SW480 (cell line): ENCODE measurements around the gene BTAF1.
"Not testable (repeated sequence)": the region's sequence is repeated elsewhere in the genome, so short reads cannot be mapped to it uniquely, and the experiment has no call there.

Experiments
- DNase-seq: peaks from one replicate; pipeline ENCODE4 v3.0.0-alpha.2; 2016; ENCODE audit warnings: low spot score

The BTAF1 gene

GRCh38 chr10:91978585-91978984, 55.0 kb downstream of the BTAF1 start:
- no peak for DNase-seq

- DNase-seq, result no peak
Measured at GRCh38 chr10:91980319-91980718, 56.7 kb downstream of the BTAF1 start.

GRCh38 chr10:91983416-91983815, 59.8 kb downstream of the BTAF1 start:
- DNase-seq, result no peak

- no peak for DNase-seq
Measured at GRCh38 chr10:91987397-91988037, 63.9 kb downstream of the BTAF1 start.

GRCh38 chr10:91992031-91992430, 68.5 kb downstream of the BTAF1 start:
- DNase-seq, result no peak

GRCh38 chr10:91996266-91996665, 72.7 kb downstream of the BTAF1 start:
- no peak for DNase-seq

- no peak for DNase-seq
Measured at GRCh38 chr10:92001581-92001980, 78.0 kb downstream of the BTAF1 start.

- DNase-seq, result no peak
Measured at GRCh38 chr10:92001995-92002394, 78.4 kb downstream of the BTAF1 start.

- DNase-seq, result no peak
Measured at GRCh38 chr10:92003258-92003657, 79.7 kb downstream of the BTAF1 start.

GRCh38 chr10:92005978-92006377, 82.4 kb downstream of the BTAF1 start:
- no peak for DNase-seq

- no peak for DNase-seq
Measured at GRCh38 chr10:92009445-92009844, 85.9 kb downstream of the BTAF1 start.

- DNase-seq, result no peak
Measured at GRCh38 chr10:92010047-92010735, 86.6 kb downstream of the BTAF1 start.

GRCh38 chr10:92011560-92012214, 88.1 kb downstream of the BTAF1 start:
- DNase-seq, result peak; percentile 52

- DNase-seq, result no peak
Measured at GRCh38 chr10:92014620-92015019, 91.0 kb downstream of the BTAF1 start.

GRCh38 chr10:92024700-92025099, 101.1 kb downstream of the BTAF1 start:
- no peak for DNase-seq

GRCh38 chr10:92025340-92025739, 101.8 kb downstream of the BTAF1 start:
- DNase-seq, result not testable (repeated sequence)

GRCh38 chr10:92027141-92027540, 103.6 kb downstream of the BTAF1 start:
- no peak for DNase-seq

GRCh38 chr10:92031580-92031979, 108.0 kb downstream of the BTAF1 start:
- no peak for DNase-seq

GRCh38 chr10:92033070-92033469, 109.5 kb downstream of the BTAF1 start:
- DNase-seq, result not testable (repeated sequence)

GRCh38 chr10:92038949-92039348, 115.4 kb downstream of the BTAF1 start:
- DNase-seq, result no peak

GRCh38 chr10:92042541-92042940, 119.0 kb downstream of the BTAF1 start:
- DNase-seq, result no peak

GRCh38 chr10:92045641-92046106, 122.1 kb downstream of the BTAF1 start:
- DNase-seq, result no peak

- no peak for DNase-seq
Measured at GRCh38 chr10:92047215-92047614, 123.6 kb downstream of the BTAF1 start.
